HEK293 (cell line): Measurements from ENCODE around the gene LIMCH1.

ENCODE experiments used
- CTCF ChIA-PET: fragments of 350-600 bp; formaldehyde crosslinking; extraction: SDS; loops from one replicate; lab custom pipeline; 2021; ENCODE audit warnings: antibody characterized with exemption; lab: Yijun Ruan, JAX
- POLR2A ChIA-PET: fragments of 300-600 bp; formaldehyde crosslinking; extraction: SDS; loops from one replicate; lab custom pipeline; 2020; ENCODE audit warnings: antibody characterized with exemption, inconsistent platforms; lab: Yijun Ruan, JAX
- H3K27ac ChIP-seq: fragments of 200-500 bp; sonication (Bioruptor generic); 2 replicates; pipeline ENCODE4 v1.5.1; 2014; ENCODE audit warnings: low read depth, low read length, control low read depth, inconsistent platforms; ENCODE audit errors: extremely low read depth
- H3K36me3 ChIP-seq, 2 experiments: fragments of 200-500 bp in 1 of 2; sonication (Bioruptor generic) in 1 of 2; 1 replicate in 1 of 2; 2 replicates in 1 of 2; pipeline ENCODE4 v1.5.1; 2014 to 2017; ENCODE audit warnings: inconsistent platforms in 2 of 2, low read length in 2 of 2; ENCODE audit not compliant: control insufficient read depth in 2 of 2, insufficient read depth in 1 of 2
- H3K4me1 ChIP-seq: fragments of 200-500 bp; sonication (Bioruptor generic); 2 replicates; pipeline ENCODE4 v1.5.1; 2014; ENCODE audit warnings: mild to moderate bottlenecking, low read length, inconsistent platforms; ENCODE audit not compliant: control insufficient read depth, insufficient read depth
- H3K4me3 ChIP-seq: 2 replicates; pipeline ENCODE4 v1.5.1; 2011; ENCODE audit warnings: low read depth, mild to moderate bottlenecking, control low read depth, low read length, moderate library complexity
- H3K9me3 ChIP-seq: fragments of 200-500 bp; sonication (Bioruptor generic); 2 replicates; pipeline ENCODE4 v1.5.1; 2014; ENCODE audit warnings: low read depth, low read length, inconsistent platforms; ENCODE audit not compliant: control insufficient read depth, insufficient read depth
- CTCF ChIP-seq: fragments of 450-650 bp; formaldehyde crosslinking; IDR thresholded peaks from 2 replicates; pipeline ENCODE4 v1.5.1; 2016; ENCODE audit warnings: missing biosample characterization, missing genetic modification characterization
- MEIS1 ChIP-seq: sonication (generic); formaldehyde crosslinking; IDR thresholded peaks from 2 replicates; pipeline ENCODE4 v1.8.1; 2022; ENCODE audit warnings: missing genetic modification reagents, mild to moderate bottlenecking, borderline replicate concordance
- PRDM1 ChIP-seq: fragments of 450-650 bp; formaldehyde crosslinking; IDR thresholded peaks from 2 replicates; pipeline ENCODE4; 2016; ENCODE audit warnings: missing biosample characterization, missing genetic modification characterization
- SP2 ChIP-seq: fragments of 450-650 bp; formaldehyde crosslinking; IDR thresholded peaks from 2 replicates; pipeline ENCODE4 v1.5.1; 2016; ENCODE audit warnings: missing biosample characterization, missing genetic modification characterization
- SP7 ChIP-seq: fragments of 450-650 bp; formaldehyde crosslinking; IDR thresholded peaks from 2 replicates; pipeline ENCODE4 v1.5.1; 2016; ENCODE audit warnings: missing biosample characterization, missing genetic modification characterization
- ZBTB8A ChIP-seq: fragments of 450-650 bp; formaldehyde crosslinking; IDR thresholded peaks from 2 replicates; pipeline ENCODE4 v1.5.1; 2016; ENCODE audit warnings: missing biosample characterization, missing genetic modification characterization
- ZNF138 ChIP-seq: fragments of 450-650 bp; formaldehyde crosslinking; IDR thresholded peaks from 2 replicates; pipeline ENCODE4 v1.5.1; 2016; ENCODE audit warnings: missing biosample characterization, missing genetic modification characterization, borderline replicate concordance
- ZNF274 ChIP-seq, 2 experiments: fragments of 200-500 bp in 1 of 2; fragments of 450-650 bp in 1 of 2; sonication (Bioruptor generic) in 1 of 2; formaldehyde crosslinking in 1 of 2; IDR thresholded peaks; 2 replicates each; pipeline versions ENCODE4 v1.5.1 to v1.6.1; 2014 to 2016; ENCODE audit warnings: borderline replicate concordance in 1 of 2, inconsistent platforms in 1 of 2, low read length in 1 of 2, missing biosample characterization in 1 of 2, missing genetic modification characterization in 1 of 2
- ZNF311 ChIP-seq: fragments of 450-650 bp; formaldehyde crosslinking; IDR thresholded peaks from 2 replicates; pipeline ENCODE4 v1.5.1; 2017; ENCODE audit warnings: missing biosample characterization, missing genetic modification characterization, borderline replicate concordance
- ZNF510 ChIP-seq: fragments of 450-650 bp; formaldehyde crosslinking; IDR thresholded peaks from 2 replicates; pipeline ENCODE4 v1.5.1; 2018; ENCODE audit warnings: mild to moderate bottlenecking, missing genetic modification characterization, missing biosample characterization; ENCODE audit not compliant: insufficient replicate concordance
- ZNF514 ChIP-seq: fragments of 450-650 bp; formaldehyde crosslinking; IDR thresholded peaks from 2 replicates; pipeline ENCODE4 v1.5.1; 2016; ENCODE audit warnings: missing biosample characterization, missing genetic modification characterization
- ZNF518A ChIP-seq: fragments of 450-650 bp; formaldehyde crosslinking; conservative IDR thresholded peaks from 2 replicates; pipeline ENCODE4 v1.5.1; 2016; ENCODE audit warnings: low read depth, missing biosample characterization, missing genetic modification characterization
- ZNF521 ChIP-seq: fragments of 450-650 bp; formaldehyde crosslinking; IDR thresholded peaks from 2 replicates; pipeline ENCODE4 v1.5.1; 2017; ENCODE audit warnings: missing biosample characterization, mild to moderate bottlenecking, missing genetic modification characterization
- ZNF560 ChIP-seq: fragments of 450-650 bp; formaldehyde crosslinking; IDR thresholded peaks from 2 replicates; pipeline ENCODE4 v1.5.1; 2017; ENCODE audit warnings: missing biosample characterization, missing genetic modification characterization, borderline replicate concordance
- ZNF580 ChIP-seq: fragments of 450-650 bp; formaldehyde crosslinking; IDR thresholded peaks from 2 replicates; pipeline ENCODE4 v1.5.1; 2016; ENCODE audit warnings: missing biosample characterization, missing genetic modification characterization
- ZNF629 ChIP-seq: fragments of 450-650 bp; formaldehyde crosslinking; IDR thresholded peaks from 2 replicates; pipeline ENCODE4 v1.5.1; 2017; ENCODE audit warnings: missing biosample characterization, missing genetic modification characterization
- ZNF830 ChIP-seq: fragments of 450-650 bp; IDR thresholded peaks from 2 replicates; pipeline ENCODE4 v1.5.0; 2018; ENCODE audit warnings: missing biosample characterization, missing genetic modification characterization, low read depth, mild to moderate bottlenecking, moderate library complexity
- TF ChIP-seq, protein P1 (sequence below): fragments of 450-650 bp; formaldehyde crosslinking; IDR thresholded peaks from 2 replicates; pipeline ENCODE4 v1.5.1; 2016; ENCODE audit warnings: missing biosample characterization, missing genetic modification characterization
- TF ChIP-seq, protein P2 (sequence below): fragments of 450-650 bp; formaldehyde crosslinking; IDR thresholded peaks from 2 replicates; pipeline ENCODE4 v1.5.1; 2016; ENCODE audit warnings: missing biosample characterization, missing genetic modification characterization, borderline replicate concordance
- TF ChIP-seq, protein P3 (sequence below): fragments of 450-650 bp; formaldehyde crosslinking; IDR thresholded peaks from 2 replicates; pipeline ENCODE4 v1.5.1; 2016; ENCODE audit warnings: missing biosample characterization, missing genetic modification characterization

The LIMCH1 gene

DNA sequence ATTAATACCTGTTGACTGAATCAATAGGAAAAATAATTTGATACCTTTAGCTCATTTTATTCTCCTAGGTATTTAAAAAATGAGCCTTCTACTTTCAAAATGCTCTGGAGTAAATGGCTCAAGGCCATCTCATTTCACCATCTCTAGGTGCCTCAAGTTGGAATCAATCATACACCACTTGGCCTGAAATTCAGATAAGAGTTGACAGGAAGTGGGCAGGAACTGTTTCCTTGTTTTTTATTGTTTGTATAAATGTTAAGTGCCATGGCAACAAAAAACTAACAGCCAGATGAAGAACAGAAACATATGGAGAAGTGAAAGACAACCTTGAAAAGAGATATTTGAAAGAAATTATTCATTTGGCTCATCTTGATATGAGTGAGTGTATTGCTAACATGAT lies 12.4 kb downstream of the LIMCH1 start:
- CTCF ChIA-PET, result no interaction called here
- Histone ChIP-seq H3K4me1 (no peaks in the 10 kb centered on the region), H3K36me3 (no peaks in the 10 kb centered on the region)
- TF ChIP-seq ZNF510 (tag by site-specific recombination) (no peak), MEIS1 (CRISPR knock-in tag) (no peak), ZNF514 (tag by site-specific recombination) (no peak), PRDM1 (tag by site-specific recombination) (no peak), SP2 (no peak), ZNF518A (no peak), ZNF560 (tag by site-specific recombination) (no peak), SP7 (no peak), ZNF138 (no peak), ZNF629 (tag by site-specific recombination) (no peak), ZNF311 (tag by site-specific recombination) (no peak), ZNF830 (no peak), CTCF (tag by site-specific recombination) (no peak), ZNF521 (tag by site-specific recombination) (no peak), ZBTB8A (tag by site-specific recombination) (no peak), ZNF580 (tag by site-specific recombination) (no peak), ZNF274 (IDR thresholded peaks at IDR 0.05; ENCODE audit: low read length) (no peak), ZNF274 (tag by site-specific recombination; IDR thresholded peaks at IDR 0.05; ENCODE audit: borderline replicate concordance) (no peak)
- TF ChIP-seq, protein P1, sequence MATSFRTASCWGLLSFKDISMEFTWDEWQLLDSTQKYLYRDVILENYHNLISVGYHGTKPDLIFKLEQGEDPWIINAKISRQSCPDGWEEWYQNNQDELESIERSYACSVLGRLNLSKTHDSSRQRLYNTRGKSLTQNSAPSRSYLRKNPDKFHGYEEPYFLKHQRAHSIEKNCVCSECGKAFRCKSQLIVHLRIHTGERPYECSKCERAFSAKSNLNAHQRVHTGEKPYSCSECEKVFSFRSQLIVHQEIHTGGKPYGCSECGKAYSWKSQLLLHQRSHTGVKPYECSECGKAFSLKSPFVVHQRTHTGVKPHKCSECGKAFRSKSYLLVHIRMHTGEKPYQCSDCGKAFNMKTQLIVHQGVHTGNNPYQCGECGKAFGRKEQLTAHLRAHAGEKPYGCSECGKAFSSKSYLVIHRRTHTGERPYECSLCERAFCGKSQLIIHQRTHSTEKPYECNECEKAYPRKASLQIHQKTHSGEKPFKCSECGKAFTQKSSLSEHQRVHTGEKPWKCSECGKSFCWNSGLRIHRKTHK, result no peak
- TF ChIP-seq, protein P2, sequence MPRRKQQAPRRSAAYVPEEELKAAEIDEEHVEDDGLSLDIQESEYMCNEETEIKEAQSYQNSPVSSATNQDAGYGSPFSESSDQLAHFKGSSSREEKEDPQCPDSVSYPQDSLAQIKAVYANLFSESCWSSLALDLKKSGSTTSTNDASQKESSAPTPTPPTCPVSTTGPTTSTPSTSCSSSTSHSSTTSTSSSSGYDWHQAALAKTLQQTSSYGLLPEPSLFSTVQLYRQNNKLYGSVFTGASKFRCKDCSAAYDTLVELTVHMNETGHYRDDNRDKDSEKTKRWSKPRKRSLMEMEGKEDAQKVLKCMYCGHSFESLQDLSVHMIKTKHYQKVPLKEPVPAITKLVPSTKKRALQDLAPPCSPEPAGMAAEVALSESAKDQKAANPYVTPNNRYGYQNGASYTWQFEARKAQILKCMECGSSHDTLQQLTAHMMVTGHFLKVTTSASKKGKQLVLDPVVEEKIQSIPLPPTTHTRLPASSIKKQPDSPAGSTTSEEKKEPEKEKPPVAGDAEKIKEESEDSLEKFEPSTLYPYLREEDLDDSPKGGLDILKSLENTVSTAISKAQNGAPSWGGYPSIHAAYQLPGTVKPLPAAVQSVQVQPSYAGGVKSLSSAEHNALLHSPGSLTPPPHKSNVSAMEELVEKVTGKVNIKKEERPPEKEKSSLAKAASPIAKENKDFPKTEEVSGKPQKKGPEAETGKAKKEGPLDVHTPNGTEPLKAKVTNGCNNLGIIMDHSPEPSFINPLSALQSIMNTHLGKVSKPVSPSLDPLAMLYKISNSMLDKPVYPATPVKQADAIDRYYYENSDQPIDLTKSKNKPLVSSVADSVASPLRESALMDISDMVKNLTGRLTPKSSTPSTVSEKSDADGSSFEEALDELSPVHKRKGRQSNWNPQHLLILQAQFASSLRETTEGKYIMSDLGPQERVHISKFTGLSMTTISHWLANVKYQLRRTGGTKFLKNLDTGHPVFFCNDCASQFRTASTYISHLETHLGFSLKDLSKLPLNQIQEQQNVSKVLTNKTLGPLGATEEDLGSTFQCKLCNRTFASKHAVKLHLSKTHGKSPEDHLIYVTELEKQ (tag by site-specific recombination), result no peak
- TF ChIP-seq, protein P3, sequence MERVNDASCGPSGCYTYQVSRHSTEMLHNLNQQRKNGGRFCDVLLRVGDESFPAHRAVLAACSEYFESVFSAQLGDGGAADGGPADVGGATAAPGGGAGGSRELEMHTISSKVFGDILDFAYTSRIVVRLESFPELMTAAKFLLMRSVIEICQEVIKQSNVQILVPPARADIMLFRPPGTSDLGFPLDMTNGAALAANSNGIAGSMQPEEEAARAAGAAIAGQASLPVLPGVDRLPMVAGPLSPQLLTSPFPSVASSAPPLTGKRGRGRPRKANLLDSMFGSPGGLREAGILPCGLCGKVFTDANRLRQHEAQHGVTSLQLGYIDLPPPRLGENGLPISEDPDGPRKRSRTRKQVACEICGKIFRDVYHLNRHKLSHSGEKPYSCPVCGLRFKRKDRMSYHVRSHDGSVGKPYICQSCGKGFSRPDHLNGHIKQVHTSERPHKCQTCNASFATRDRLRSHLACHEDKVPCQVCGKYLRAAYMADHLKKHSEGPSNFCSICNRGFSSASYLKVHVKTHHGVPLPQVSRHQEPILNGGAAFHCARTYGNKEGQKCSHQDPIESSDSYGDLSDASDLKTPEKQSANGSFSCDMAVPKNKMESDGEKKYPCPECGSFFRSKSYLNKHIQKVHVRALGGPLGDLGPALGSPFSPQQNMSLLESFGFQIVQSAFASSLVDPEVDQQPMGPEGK, result no peak
- TF ChIP-seq, all 188 proteins: peak for 0
- Histone ChIP-seq H3K9me3 (no peaks in the 10 kb centered on the region), H3K27ac (no peak overlapping the region), H3K4me3 (no peak overlapping the region)
- POLR2A ChIA-PET, result no interaction called here
